K562 (cell line): ENCODE data around the gene PTPN14. TPM values are rescaled to one million over a fixed set of nuclear protein-coding genes. Genes with fewer than 3 reads are reported as not detected.

ENCODE experiments used
- ATAC-seq: fragments of 200-7000 bp; cut with Tn5 transposase; 3 replicates; pipeline ENCODE4 v1.9.1; 2020; ENCODE audit warnings: moderate library complexity
- BruUV-seq: library from RNA; stranded (reverse); fragments of 400-500 nt; replicated peaks from 2 replicates; lab custom pipeline; 2021; lab: Mats Ljungman, UMichigan
- CTCF ChIA-PET: fragments of 300-600 bp; formaldehyde crosslinking; extraction: SDS; loops from one replicate; lab custom pipeline; 2021; ENCODE audit warnings: low intra/inter-chr PET ratio; lab: Yijun Ruan, JAX
- POLR2A ChIA-PET: fragments of 300-600, 350-650 bp; sonication (Branson Sonifier 250); formaldehyde crosslinking; extraction: SDS; loops from one replicate; lab custom pipeline; 2021; ENCODE audit warnings: antibody characterized with exemption, inconsistent platforms; lab: Yijun Ruan, JAX
- DNase-seq, 4 experiments: peaks; one replicate each; pipeline versions ENCODE4 v3.0.0 to v3.0.0-alpha.2; 2011 to 2018; ENCODE audit warnings: low spot score in 3 of 4, mixed read lengths in 3 of 4; ENCODE audit errors: extremely low read depth in 1 of 4
- FAIRE-seq: peaks from 2 replicates; lab custom pipeline; 2011; peaks lifted over from hg19 to GRCh38; lab: Jason Lieb, UNC
- H2AFZ ChIP-seq: 2 replicates; pipeline ENCODE4 v1.6.0; 2011; ENCODE audit warnings: low read depth, low read length, control low read depth, inconsistent platforms
- H3K27ac ChIP-seq: fragments of 200-600 bp; 3 replicates; pipeline ENCODE4 v1.8.0; 2011; ENCODE audit warnings: low read depth, mild to moderate bottlenecking, control low read depth, inconsistent platforms, low read length, moderate library complexity, mixed read lengths; ENCODE audit errors: extremely low read depth
- H3K27me3 ChIP-seq, 2 experiments: fragments of 300-600 bp in 1 of 2; 2 replicates in 1 of 2; 3 replicates in 1 of 2; pipeline versions ENCODE4 v1.6.0 to v1.8.0; 2011; ENCODE audit warnings: inconsistent platforms in 2 of 2, low read length in 2 of 2, mild to moderate bottlenecking in 1 of 2, mixed read lengths in 1 of 2, moderate library complexity in 1 of 2; ENCODE audit not compliant: control insufficient read depth in 2 of 2, insufficient read depth in 2 of 2
- H3K36me3 ChIP-seq: fragments of 300-600 bp; 3 replicates; pipeline ENCODE4 v1.8.0; 2011; ENCODE audit warnings: mild to moderate bottlenecking, low read length, inconsistent platforms; ENCODE audit not compliant: control insufficient read depth, insufficient read depth
- H3K4me1 ChIP-seq, 2 experiments: fragments of 200-600 bp in 1 of 2; replicated peaks in 1 of 2; 2 replicates in 1 of 2; 3 replicates in 1 of 2; pipeline versions ENCODE4 v1.5.1 to v1.8.0; 2011; ENCODE audit warnings: inconsistent platforms in 2 of 2, low read length in 2 of 2, mild to moderate bottlenecking in 1 of 2, mixed read lengths in 1 of 2, moderate library complexity in 1 of 2; ENCODE audit not compliant: control insufficient read depth in 2 of 2, insufficient read depth in 2 of 2
- H3K4me2 ChIP-seq: 2 replicates; pipeline ENCODE4 v1.6.1; 2011; ENCODE audit warnings: low read length, control low read depth, inconsistent platforms, mixed read lengths; ENCODE audit not compliant: insufficient read depth
- H3K4me3 ChIP-seq: fragments of 200-600 bp; sonication (generic), shearing (Covaris generic); 2 replicates; pipeline ENCODE4 v1.5.1; 2016; ENCODE audit warnings: control low read depth, inconsistent platforms
- H3K79me2 ChIP-seq: fragments of 200-600 bp; 3 replicates; pipeline ENCODE4 v1.8.0; 2011; ENCODE audit warnings: low read length, inconsistent platforms; ENCODE audit not compliant: control insufficient read depth, insufficient read depth
- H3K9ac ChIP-seq, 2 experiments: 2 replicates each; pipeline versions ENCODE4 v1.6.0 to v1.6.1; 2011; ENCODE audit warnings: low read depth in 2 of 2, low read length in 2 of 2, control low read depth in 1 of 2, inconsistent platforms in 1 of 2, mild to moderate bottlenecking in 1 of 2, mixed read lengths in 1 of 2; ENCODE audit not compliant: insufficient read depth in 1 of 2
- H3K9me1 ChIP-seq: one replicate; pipeline ENCODE4 v1.6.0; 2011; ENCODE audit warnings: inconsistent platforms, mild to moderate bottlenecking, low read length, moderate library complexity; ENCODE audit not compliant: control insufficient read depth, insufficient read depth
- H3K9me3 ChIP-seq: replicated peaks from 2 replicates; pipeline ENCODE4 v1.5.1; 2011; ENCODE audit warnings: low read depth, low read length, inconsistent platforms; ENCODE audit not compliant: control insufficient read depth, insufficient read depth
- H4K20me1 ChIP-seq: replicated peaks from 2 replicates; pipeline ENCODE4 v1.6.1; 2011; ENCODE audit warnings: low read length, inconsistent platforms, mixed read lengths; ENCODE audit not compliant: control insufficient read depth, insufficient read depth
- CHD2 ChIP-seq: IDR thresholded peaks from 2 replicates; pipeline ENCODE4 v1.6.1; 2011; ENCODE audit warnings: low read depth, low read length
- LARP7 ChIP-seq: fragments of 450-650 bp; IDR thresholded peaks from 2 replicates; pipeline ENCODE4 v1.6.1; 2016
- MCM5 ChIP-seq: fragments of 450-650 bp; IDR thresholded peaks from 2 replicates; pipeline ENCODE4 v1.6.1; 2016; ENCODE audit warnings: low read depth
- NCOA4 ChIP-seq: fragments of 450-650 bp; IDR thresholded peaks from 2 replicates; pipeline ENCODE4 v1.6.1; 2018; ENCODE audit warnings: mild to moderate bottlenecking; ENCODE audit not compliant: partially characterized antibody
- RBM34 ChIP-seq: fragments of 200-400 bp; formaldehyde crosslinking; IDR thresholded peaks from 2 replicates; pipeline ENCODE4 v1.6.1; 2018; ENCODE audit warnings: low read length, borderline replicate concordance; ENCODE audit not compliant: insufficient read depth
- SIN3B ChIP-seq: fragments of 450-650 bp; IDR thresholded peaks from 2 replicates; pipeline ENCODE4 v1.6.1; 2017; ENCODE audit warnings: low read depth, mild to moderate bottlenecking, moderate library complexity
- SREBF2 ChIP-seq: sonication (generic); formaldehyde crosslinking; IDR thresholded peaks from 2 replicates; pipeline ENCODE4 v1.4.0; 2020; ENCODE audit warnings: mild to moderate bottlenecking, missing genetic modification reagents
- SRSF9 ChIP-seq: fragments of 200-400 bp; formaldehyde crosslinking; IDR thresholded peaks from 2 replicates; pipeline ENCODE4 v1.6.1; 2017; ENCODE audit warnings: low read depth, low read length, borderline replicate concordance
- ZHX1 ChIP-seq: fragments of 150-350 bp; conservative IDR thresholded peaks from 2 replicates; pipeline ENCODE4 v1.6.1; 2014; ENCODE audit warnings: low read length
- ZNF184 ChIP-seq: sonication (generic); formaldehyde crosslinking; IDR thresholded peaks from 2 replicates; pipeline ENCODE4 v1.5.0; 2020; ENCODE audit warnings: missing genetic modification reagents
- WGBS: fragments of 100-300 bp; shearing (Covaris generic); methylation state at CpG from one replicate; pipeline ENCODE4 v1.1.6; 2016; ENCODE audit warnings: low coverage, mixed read lengths; ENCODE audit not compliant: insufficient coverage; ENCODE audit errors: missing lambda C conversion rate; 5-methylcytosine and 5-hydroxymethylcytosine counted together
- in situ Hi-C: fragments of 300-500 bp; cut with MboI; formaldehyde crosslinking; loops from 4 replicates; pipeline ENCODE4 v1.15.0; 2018; ENCODE audit warnings: inconsistent platforms, mixed read lengths
- intact Hi-C: fragments of 100-400 bp; cut with micrococcal nuclease; formaldehyde crosslinking; loops from 2 replicates; pipeline ENCODE4 v1.14.2; 2022
- polyA plus RNA-seq, 8 experiments: library from polyadenylated mRNA; depleted of rRNA in 4 of 8; stranded (reverse) in 5 of 8; unstranded in 3 of 8; fragments of >200 nt; fragmentation: Nextera tagmentation in 2 of 8; fragmentation: Illumina TruSeq in 1 of 8; extraction: Ambion mirVana in 2 of 8; extraction: Trizol in 1 of 8; gene quantifications; 2 replicates each; pipeline versions ENCODE4 v1.2.1 to v1.2.3, GENCODE V29; 2011 to 2014; ENCODE audit warnings: inconsistent platforms in 1 of 8, missing spikeins in 1 of 8
- total RNA-seq, 7 experiments: library from RNA; depleted of rRNA in 6 of 7; stranded (reverse); fragments of >200 nt in 6 of 7; fragmentation: Illumina TruSeq in 2 of 7; extraction: Trizol in 2 of 7; gene quantifications; 2 replicates each; pipeline versions ENCODE4 v1.2.1 to v1.2.3, GENCODE V29; 2011 to 2021; ENCODE audit warnings: low replicate concordance in 1 of 7
- TF ChIP-seq, protein P1 (sequence below), 2 experiments: fragments of 450-650 bp; IDR thresholded peaks; 2 replicates each; pipeline ENCODE4 v1.6.1; 2016
- TF ChIP-seq, protein P2 (sequence below), 2 experiments: fragments of 200-800 bp in 1 of 2; sonication (Bioruptor generic) in 1 of 2; sonication (generic) in 1 of 2; formaldehyde crosslinking in 1 of 2; IDR thresholded peaks in 1 of 2; conservative IDR thresholded peaks in 1 of 2; 2 replicates each; pipeline versions ENCODE4 v1.5.0 to v1.6.1; 2016 to 2020; ENCODE audit warnings: missing compliant biosample characterization in 1 of 2, missing genetic modification characterization in 1 of 2, missing genetic modification reagents in 1 of 2

Gene PTPN14
- total and polyA plus RNA-seq, 9 of the 15 experiments (the other 6 are each of a cell fraction or from before 2014, with no cell fraction given): 0.01 to 0.29 (median 0.04) TPM; not detected in 6

- no peak for TF ChIP-seq RBM34
Observed at GRCh38 chr1:214476986-214477870, 74.2 kb downstream of the PTPN14 start (continued).

DNA sequence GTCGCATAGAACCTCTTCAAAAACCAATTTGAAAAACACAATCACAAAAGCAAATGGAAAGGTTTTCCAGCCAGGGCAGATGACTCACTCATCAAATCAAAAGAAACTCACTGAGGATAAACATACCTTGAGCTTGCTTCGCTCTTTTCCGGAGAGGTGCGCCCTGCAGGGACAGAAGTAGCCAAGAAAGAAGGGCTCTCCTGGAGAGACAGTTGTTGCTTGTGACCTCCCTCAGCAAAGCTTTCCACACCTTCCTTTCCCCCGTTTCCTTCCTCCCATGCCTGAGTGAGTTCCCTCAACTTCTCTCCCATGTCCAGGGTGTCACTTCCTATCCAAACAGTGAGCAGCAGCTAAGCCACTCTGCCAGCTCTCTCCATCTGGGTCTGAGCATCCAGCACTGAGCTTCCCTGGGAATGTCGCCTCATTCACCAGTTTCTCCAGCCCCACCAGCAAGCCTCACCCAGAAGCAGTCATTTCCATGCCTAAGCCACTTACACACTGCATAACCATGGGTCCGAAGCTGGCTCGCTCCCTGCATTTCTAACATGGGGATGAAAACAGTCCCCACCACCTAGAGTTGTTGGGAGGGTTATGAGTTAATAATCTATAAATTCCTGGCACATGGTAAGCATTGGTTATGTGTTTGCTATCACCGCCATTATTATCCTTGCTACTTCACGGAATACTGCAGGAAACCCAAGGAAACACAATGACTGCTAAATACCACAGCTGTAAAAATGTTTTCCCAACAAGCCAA lies 75.0 kb downstream of the PTPN14 start:
- no TSS peak for BruUV-seq
- H3K79me2 ChIP-seq: no peaks in the 10 kb centered on the region
- CTCF ChIA-PET: no interaction called here
- H3K4me3 ChIP-seq: no peak overlapping the region
- H3K9ac ChIP-seq: no peak overlapping the region
- H3K27me3 ChIP-seq: no peaks in the 10 kb centered on the region
- H3K4me1 ChIP-seq: no peaks in the 10 kb centered on the region
- H3K9me1 ChIP-seq: no peaks in the 10 kb centered on the region
- no peaks in the 10 kb centered on the region for H3K9me3 ChIP-seq
- H4K20me1 ChIP-seq: no peaks in the 10 kb centered on the region; the same call in 1 of the 2 replicates
- WGBS: 2% methylated on average over 10 of the region's 10 CpGs
- intact Hi-C loops (no loop called here), in situ Hi-C loops (no loop called here)
- H2AFZ ChIP-seq: no peak overlapping the region
- DNase-seq (no peak), FAIRE-seq (no peak), ATAC-seq (no peak)
- no peak overlapping the region for H3K4me2 ChIP-seq
- POLR2A ChIA-PET: no interaction called here
- H3K27ac ChIP-seq: no peak overlapping the region
- H3K36me3 ChIP-seq: no peaks in the 10 kb centered on the region
- TF ChIP-seq, protein P1, sequence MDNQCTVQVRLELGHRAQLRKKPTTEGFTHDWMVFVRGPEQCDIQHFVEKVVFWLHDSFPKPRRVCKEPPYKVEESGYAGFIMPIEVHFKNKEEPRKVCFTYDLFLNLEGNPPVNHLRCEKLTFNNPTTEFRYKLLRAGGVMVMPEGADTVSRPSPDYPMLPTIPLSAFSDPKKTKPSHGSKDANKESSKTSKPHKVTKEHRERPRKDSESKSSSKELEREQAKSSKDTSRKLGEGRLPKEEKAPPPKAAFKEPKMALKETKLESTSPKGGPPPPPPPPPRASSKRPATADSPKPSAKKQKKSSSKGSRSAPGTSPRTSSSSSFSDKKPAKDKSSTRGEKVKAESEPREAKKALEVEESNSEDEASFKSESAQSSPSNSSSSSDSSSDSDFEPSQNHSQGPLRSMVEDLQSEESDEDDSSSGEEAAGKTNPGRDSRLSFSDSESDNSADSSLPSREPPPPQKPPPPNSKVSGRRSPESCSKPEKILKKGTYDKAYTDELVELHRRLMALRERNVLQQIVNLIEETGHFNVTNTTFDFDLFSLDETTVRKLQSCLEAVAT (IDR thresholded peaks at IDR 0.05): no peak
- TF ChIP-seq SREBF2 (CRISPR knock-in tag): no peak
- no peak for TF ChIP-seq SIN3B
- TF ChIP-seq NCOA4: no peak
- TF ChIP-seq MCM5: no peak
- TF ChIP-seq ZNF184: no peak
- no peak for TF ChIP-seq ZHX1
- no peak for TF ChIP-seq LARP7
- TF ChIP-seq, protein P2, sequence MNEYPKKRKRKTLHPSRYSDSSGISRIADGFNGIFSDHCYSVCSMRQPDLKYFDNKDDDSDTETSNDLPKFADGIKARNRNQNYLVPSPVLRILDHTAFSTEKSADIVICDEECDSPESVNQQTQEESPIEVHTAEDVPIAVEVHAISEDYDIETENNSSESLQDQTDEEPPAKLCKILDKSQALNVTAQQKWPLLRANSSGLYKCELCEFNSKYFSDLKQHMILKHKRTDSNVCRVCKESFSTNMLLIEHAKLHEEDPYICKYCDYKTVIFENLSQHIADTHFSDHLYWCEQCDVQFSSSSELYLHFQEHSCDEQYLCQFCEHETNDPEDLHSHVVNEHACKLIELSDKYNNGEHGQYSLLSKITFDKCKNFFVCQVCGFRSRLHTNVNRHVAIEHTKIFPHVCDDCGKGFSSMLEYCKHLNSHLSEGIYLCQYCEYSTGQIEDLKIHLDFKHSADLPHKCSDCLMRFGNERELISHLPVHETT (CRISPR knock-in tag; conservative IDR thresholded peaks at IDR 0.05 in 1 of 2, IDR thresholded peaks at IDR 0.05 in 1 of 2): no peak
- TF ChIP-seq SRSF9: no peak
- no peak for TF ChIP-seq CHD2
